GM10266 (cell line): ENCODE measurements around the gene ADCY9.
"Not testable (repeated sequence)": the region's sequence is repeated elsewhere in the genome, so short reads cannot be mapped to it uniquely, and the experiment has no call there.

ENCODE experiments used
- DNase-seq: peaks from one replicate; pipeline ENCODE4 v3.0.0; 2012; ENCODE audit errors: extremely low spot score
- TF ChIP-seq, protein P1 (sequence below): IDR thresholded peaks from 2 replicates; pipeline ENCODE4 v1.5.1; 2012; ENCODE audit warnings: mild to moderate bottlenecking, low read depth; ENCODE audit not compliant: control insufficient read depth, insufficient read depth; ENCODE audit errors: missing control alignments

The ADCY9 gene

DNA sequence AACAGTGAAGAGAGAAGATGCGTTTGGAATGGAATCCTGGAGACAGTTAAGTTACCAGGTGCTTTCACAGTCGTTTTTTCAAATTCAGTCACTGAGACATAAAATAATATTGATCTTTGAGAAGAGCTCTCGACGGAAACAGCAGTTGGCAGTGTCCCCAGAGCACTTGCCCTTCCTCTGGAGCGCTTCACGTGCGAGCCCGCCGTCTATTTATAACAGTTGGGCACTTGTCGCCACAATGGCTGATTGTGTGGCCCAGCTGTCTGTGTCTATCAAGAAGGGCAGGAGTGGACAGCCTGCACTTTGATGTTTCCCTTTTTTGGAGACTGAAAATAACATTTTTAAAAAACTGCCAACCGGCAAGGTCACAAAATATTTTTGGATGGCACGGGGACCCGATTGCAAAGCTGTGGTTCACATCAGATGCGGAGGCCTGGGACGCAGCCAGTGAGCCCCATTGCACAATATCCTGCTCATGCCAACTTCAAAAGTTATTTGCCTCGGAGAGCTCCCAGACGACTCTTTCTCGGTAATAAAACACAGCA lies 62.9 kb downstream of the ADCY9 start:
- no peak for DNase-seq
- TF ChIP-seq, protein P1, sequence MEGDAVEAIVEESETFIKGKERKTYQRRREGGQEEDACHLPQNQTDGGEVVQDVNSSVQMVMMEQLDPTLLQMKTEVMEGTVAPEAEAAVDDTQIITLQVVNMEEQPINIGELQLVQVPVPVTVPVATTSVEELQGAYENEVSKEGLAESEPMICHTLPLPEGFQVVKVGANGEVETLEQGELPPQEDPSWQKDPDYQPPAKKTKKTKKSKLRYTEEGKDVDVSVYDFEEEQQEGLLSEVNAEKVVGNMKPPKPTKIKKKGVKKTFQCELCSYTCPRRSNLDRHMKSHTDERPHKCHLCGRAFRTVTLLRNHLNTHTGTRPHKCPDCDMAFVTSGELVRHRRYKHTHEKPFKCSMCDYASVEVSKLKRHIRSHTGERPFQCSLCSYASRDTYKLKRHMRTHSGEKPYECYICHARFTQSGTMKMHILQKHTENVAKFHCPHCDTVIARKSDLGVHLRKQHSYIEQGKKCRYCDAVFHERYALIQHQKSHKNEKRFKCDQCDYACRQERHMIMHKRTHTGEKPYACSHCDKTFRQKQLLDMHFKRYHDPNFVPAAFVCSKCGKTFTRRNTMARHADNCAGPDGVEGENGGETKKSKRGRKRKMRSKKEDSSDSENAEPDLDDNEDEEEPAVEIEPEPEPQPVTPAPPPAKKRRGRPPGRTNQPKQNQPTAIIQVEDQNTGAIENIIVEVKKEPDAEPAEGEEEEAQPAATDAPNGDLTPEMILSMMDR = no peak

DNA sequence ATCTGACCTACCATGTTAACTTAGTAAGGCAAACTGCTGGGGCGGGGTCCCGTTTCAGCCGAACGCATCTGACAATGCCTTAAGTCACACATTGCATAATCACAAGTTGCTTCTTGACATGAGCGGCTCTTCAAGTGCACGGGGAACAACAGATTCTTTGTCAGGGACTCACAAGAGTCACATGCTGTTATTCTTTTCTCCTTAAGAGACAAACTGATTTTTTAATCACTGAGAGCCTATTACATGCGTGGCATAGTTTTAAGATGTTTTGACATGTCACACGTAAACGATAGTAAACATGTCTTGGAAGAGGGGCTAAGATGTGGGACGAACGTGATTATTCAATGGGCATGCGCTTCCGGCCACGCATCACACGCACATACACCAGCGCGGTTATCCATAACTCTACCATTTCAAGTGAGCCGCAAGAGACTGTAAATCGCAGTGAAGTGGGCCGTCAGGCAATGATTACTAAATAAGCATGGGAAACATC lies 63.4 kb downstream of the ADCY9 start:
- TF ChIP-seq, protein P1 = no peak

DNA sequence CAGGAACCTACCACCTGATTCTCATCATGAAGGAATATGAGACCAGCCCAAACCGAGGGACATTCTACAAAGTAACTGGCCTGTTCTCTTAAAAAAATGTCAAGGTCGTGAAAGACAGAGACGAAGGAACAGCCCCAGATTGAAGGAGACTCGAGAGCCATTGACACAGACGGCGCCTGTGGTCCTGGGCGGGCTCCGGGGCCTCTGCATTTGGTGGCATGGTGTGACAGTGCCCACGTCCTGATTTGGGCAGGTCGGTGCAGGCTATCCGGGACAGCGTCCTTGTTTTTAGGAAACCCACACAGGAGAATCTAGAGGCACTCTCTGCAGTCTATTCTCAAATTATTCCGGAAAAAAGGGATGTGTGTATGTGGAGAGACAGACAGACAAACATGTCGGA lies 64.1 kb downstream of the ADCY9 start:
- DNase-seq = no peak
- TF ChIP-seq, protein P1 = no peak

More for the DNA sequence above, 63.4 kb downstream of the ADCY9 start:
- DNase-seq = no peak

- DNase-seq = no peak
- TF ChIP-seq, protein P1 = no peak
These were observed 64.7 kb downstream of the ADCY9 start for GRCh38 chr16:4051591-4051990.

DNA sequence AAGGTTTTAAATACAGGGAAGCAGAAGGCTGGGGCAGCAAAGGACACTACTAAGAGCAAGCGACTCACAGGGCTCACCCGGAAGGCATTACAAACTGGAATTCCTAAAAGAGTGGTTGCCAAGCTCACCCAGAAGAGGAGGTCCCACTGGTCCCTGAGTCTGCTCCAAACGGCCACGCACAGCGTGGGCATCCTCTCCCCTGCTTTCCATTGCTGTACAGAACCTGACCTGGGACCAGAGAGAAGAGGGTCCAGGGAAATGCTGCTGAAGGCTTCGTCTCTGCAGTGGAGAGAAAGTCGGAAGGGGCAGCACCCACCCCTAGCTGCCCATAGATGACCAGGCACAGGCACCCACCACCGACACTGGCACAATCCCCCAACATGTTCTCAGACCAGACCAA lies 67.2 kb downstream of the ADCY9 start:
- no peak for DNase-seq
- TF ChIP-seq, protein P1 = no peak

DNA sequence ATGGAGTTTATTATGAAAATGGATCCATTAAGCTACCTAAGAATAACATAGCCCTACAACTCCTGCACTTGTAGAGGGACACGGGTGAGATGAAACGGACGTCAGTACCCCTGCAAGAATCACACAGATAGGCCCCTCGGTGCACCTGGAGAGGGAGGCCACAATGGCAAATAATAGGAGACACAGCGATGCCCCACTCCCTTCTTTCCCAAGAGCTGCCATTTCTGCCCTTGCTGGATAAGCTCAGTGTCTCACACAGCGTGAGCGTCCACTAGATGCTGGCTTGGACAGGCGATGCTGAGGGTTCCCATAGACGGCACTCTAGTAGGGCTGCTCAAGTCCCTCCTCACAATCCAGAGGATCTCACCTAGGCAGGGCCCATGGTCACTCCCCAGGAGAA lies 67.8 kb downstream of the ADCY9 start:
- TF ChIP-seq, protein P1 = no peak
- DNase-seq = no peak

DNA sequence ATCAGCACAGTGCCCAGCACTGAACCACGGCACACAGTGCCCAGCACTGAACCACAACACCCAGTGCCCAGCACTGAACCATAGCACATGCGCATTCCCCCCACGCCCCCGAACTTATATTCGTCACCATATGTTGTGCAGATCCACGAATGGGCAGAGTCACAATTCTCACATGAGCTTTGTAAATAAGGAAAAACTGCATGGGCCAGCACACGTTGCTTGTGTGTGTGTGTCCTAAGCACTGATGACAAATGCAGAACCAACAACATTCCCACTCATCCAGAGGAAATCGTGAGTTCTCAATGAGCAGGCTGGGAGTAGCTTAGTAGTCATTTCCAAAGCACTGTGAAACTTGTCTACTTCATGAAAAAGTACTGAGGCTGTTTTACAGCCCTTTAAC lies 70.0 kb downstream of the ADCY9 start:
- no peak for DNase-seq
- TF ChIP-seq, protein P1 = no peak

DNA sequence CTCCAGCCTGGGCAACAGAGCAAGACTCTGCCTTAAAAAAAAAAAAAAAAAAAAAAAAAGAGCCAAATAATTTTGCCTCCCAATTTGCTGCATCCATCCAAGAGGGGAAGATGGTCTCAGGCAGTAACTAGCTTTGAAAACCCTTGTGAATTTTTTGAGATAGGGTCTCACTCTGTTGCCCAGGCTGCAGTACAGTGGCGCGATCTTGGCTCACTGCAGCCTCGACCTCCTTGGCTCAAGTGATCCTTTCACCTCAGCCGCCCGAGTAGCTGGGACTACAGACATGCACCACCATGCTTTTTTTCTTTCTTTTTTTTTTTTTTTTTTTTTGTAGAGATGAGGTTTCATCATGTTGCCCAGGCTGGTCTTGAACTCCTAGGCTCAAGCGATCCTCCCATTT lies 70.7 kb downstream of the ADCY9 start:
- not testable (repeated sequence) for DNase-seq
